ENCODE results near the gene R3HDM2. TPM values are rescaled to one million over a fixed set of nuclear protein-coding genes. Genes with fewer than 3 reads are reported as not detected.

The R3HDM2 gene
- total RNA-seq, 6 experiments from 2014 or later = 33.7 to 39.4 (median 37.9) TPM

DNA sequence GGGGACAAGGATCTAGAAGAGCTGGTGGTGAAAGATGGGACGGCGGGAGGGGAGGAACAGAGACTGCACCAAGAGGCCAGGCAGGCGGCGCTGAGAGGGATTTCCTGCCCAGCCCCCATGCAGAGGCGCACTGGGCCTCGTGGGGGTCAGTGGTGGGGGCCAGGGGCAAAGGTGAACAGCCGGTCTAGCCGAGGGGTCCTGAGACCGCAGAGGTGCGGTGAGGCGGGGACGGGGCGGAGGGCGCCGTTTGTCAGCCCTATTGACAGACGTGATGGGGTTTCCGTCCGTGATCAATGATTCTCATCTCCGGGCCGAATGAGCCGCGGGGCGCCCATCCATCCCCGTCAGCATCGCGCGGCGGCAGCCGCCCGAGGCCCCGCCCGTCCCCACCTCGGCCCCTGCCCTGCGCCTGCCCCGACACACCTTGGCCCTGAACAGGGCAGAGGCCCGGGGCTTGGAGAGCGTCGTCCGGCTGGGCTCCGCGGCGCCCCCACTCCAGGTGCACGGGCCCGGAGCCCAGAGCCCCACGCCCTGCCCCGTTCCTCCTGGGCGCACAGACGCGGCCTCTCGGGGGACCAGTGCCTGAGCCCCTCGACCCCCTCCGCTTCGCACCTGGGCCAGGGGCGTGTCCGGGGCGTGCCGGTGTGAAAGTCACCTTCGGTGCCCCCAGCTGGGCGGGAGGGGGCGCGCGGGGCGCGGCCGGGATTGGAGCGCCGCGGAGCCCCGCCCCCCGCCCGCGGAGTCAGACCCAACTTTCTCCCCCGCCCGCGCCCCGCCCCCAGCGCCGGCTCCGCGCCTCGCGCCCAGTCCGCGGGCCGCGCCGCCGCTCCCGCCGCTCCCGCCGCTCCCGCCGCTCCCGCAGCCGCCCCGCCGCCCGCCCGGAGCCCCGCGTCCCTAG, 214.6 kb downstream of the R3HDM2 start, which contains the start of gene NXPH4:
TSS of gene NXPH4 (plus strand) at position 781 of the 898 bp plus-strand sequence. CDS start 176 bp downstream, outside the sequence.
- H3K4me1 Mint-ChIP-seq (ENCODE audit: low read depth) = peaks cover 44% of the 10 kb centered on the region
- H3K4me3 Mint-ChIP-seq = peak within 1 kb of the TSS; percentile 79
- no peaks in the 10 kb centered on the region for H3K9me3 Mint-ChIP-seq
- DNase-seq = no peak
- TF ChIP-seq, protein P1, sequence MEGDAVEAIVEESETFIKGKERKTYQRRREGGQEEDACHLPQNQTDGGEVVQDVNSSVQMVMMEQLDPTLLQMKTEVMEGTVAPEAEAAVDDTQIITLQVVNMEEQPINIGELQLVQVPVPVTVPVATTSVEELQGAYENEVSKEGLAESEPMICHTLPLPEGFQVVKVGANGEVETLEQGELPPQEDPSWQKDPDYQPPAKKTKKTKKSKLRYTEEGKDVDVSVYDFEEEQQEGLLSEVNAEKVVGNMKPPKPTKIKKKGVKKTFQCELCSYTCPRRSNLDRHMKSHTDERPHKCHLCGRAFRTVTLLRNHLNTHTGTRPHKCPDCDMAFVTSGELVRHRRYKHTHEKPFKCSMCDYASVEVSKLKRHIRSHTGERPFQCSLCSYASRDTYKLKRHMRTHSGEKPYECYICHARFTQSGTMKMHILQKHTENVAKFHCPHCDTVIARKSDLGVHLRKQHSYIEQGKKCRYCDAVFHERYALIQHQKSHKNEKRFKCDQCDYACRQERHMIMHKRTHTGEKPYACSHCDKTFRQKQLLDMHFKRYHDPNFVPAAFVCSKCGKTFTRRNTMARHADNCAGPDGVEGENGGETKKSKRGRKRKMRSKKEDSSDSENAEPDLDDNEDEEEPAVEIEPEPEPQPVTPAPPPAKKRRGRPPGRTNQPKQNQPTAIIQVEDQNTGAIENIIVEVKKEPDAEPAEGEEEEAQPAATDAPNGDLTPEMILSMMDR (IDR thresholded peaks at IDR 0.05) = no peak
- H3K27me3 Mint-ChIP-seq (ENCODE audit: insufficient read depth) = peaks cover 45% of the 10 kb centered on the region
- 0 out of 2 replicates have a peak, but pooled peaks cover 9% of the 10 kb centered on the region for H3K36me3 Mint-ChIP-seq (ENCODE audit: low read depth)
- H3K27ac Mint-ChIP-seq = peak within 1 kb of the TSS; percentile 39

DNA sequence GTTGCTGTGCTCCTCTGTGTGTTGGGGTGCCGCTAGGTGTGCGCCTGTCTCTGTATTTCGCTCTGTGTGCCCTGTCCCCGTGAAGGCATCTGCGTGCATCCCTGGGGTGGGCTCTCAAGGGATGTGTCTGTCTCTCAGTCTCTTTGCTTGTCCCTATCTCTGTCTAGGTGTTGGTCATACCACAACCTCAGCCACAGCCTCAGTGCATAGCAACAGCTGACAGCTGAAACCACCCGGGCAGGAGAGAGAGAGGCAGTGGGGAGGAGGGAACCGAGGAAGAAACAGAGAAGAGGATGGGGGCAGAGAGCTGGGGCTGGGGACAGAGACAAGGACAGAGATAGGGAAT, 215.2 kb downstream of the R3HDM2 start:
- H3K9me3 Mint-ChIP-seq = no peaks in the 10 kb centered on the region
- peaks cover 44% of the 10 kb centered on the region for H3K4me1 Mint-ChIP-seq (ENCODE audit: low read depth)
- 0 out of 2 replicates have a peak, but pooled peaks cover 9% of the 10 kb centered on the region for H3K36me3 Mint-ChIP-seq (ENCODE audit: low read depth)
- peak overlapping the region; percentile 39 for H3K27ac Mint-ChIP-seq
- peaks cover 39% of the 10 kb centered on the region for H3K27me3 Mint-ChIP-seq (ENCODE audit: insufficient read depth)
- TF ChIP-seq, protein P1 (IDR thresholded peaks at IDR 0.05) = no peak
- peak; percentile 17 for DNase-seq
- peak overlapping the region; percentile 68 for H3K4me3 Mint-ChIP-seq

DNA sequence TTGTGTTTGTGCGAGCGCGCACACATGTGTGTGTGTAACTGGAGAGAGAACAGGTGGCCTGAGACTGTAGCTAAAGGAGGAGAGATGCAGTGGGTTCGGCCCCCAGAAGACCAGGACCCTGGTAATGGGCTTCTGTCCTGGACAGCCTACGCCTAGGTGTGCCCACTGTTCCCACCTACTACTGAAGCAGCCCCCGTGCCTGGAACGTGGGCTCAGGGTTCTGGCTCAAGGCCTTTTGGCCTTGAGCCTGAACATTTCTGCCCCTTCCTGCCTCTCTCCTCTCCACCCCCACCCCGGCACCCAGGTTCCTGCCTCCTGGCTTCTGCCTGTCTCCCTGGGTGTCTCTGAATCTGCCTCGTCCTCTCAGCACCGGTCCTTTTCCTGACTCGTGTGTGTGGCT, 215.8 kb downstream of the R3HDM2 start:
- H3K27ac Mint-ChIP-seq = 0 out of 2 replicates have a peak overlapping the region, but pooled peaks have one; percentile 39
- DNase-seq = no peak
- peaks cover 44% of the 10 kb centered on the region for H3K4me1 Mint-ChIP-seq (ENCODE audit: low read depth)
- no peaks in the 10 kb centered on the region for H3K9me3 Mint-ChIP-seq
- peak overlapping the region; percentile 68; the same call in 1 of the 2 replicates for H3K4me3 Mint-ChIP-seq
- TF ChIP-seq, protein P1 (IDR thresholded peaks at IDR 0.05) = no peak
- 0 out of 2 replicates have a peak, but pooled peaks cover 9% of the 10 kb centered on the region for H3K36me3 Mint-ChIP-seq (ENCODE audit: low read depth)
- H3K27me3 Mint-ChIP-seq (ENCODE audit: insufficient read depth) = peaks cover 37% of the 10 kb centered on the region

DNA sequence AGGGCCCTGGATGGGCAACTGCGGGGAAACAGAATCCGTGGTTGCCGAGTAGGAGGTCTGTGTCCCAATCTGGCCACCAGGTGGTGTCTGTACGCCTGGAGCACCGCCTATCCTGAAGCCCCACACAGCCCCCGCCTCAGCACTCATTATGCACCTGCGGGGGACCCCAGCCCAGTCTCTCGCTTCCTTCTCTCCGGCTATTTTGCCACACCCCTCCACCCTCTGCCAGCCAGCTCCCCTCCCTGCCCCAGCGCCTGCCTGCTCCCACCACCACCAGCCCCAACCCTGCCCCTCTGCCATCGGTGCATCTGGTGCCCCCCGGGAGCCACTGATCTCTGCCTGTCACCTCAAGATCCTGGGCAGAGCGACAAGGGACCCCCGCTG, 216.5 kb downstream of the R3HDM2 start:
- Mint-ChIP-seq H3K27me3 (ENCODE audit: insufficient read depth) (peaks cover 41% of the 10 kb centered on the region), H3K36me3 (ENCODE audit: low read depth) (peaks cover 13% of the 10 kb centered on the region; the same call in 1 of the 2 replicates), H3K4me1 (ENCODE audit: low read depth) (peaks cover 44% of the 10 kb centered on the region), H3K9me3 (no peaks in the 10 kb centered on the region), H3K4me3 (no peak overlapping the region; the same call in 1 of the 2 replicates), H3K27ac (peak overlapping the region; percentile 56; the same call in 1 of the 2 replicates)
- DNase-seq = peak; percentile 23
- TF ChIP-seq, protein P1 (IDR thresholded peaks at IDR 0.05) = peak; percentile 83

DNA sequence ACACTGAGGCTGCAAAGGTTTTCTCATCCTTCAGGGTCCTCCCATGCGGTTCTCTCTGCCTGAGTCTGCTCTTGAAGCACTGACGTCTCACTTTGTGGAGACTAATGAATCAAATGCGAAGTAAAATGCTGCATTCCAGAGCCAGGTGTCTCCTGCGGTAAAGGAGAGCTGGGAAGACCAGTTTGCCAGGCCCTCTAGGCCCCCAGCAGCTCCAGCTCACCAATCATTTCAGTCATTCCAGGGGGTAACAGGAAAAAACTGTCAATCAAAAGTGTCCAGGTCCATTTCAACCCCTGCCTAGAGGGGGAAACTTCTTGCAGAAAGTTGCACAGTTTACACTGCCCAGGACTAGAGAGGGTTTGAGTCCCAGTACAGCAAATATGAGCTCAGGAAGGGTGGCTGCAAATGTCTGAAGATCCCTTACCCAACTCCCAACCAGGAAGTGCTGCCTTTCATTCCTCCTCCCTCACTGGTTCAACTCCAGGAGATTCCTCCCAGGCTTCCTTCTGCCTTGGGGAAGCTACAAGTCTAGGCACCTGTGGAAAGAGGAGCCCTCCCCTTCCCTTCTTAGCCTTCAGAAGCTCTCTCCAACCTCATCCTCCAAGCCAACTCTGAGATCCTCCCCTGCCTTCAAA, 217.0 kb downstream of the R3HDM2 start:
- Mint-ChIP-seq H3K27ac (peak overlapping the region; percentile 60), H3K27me3 (ENCODE audit: insufficient read depth) (peaks cover 39% of the 10 kb centered on the region), H3K36me3 (ENCODE audit: low read depth) (peaks cover 18% of the 10 kb centered on the region; the same call in 1 of the 2 replicates), H3K4me3 (no peak overlapping the region), H3K9me3 (no peaks in the 10 kb centered on the region; the same call in 1 of the 2 replicates), H3K4me1 (ENCODE audit: low read depth) (peaks cover 41% of the 10 kb centered on the region)
- DNase-seq = no peak
- TF ChIP-seq, protein P1 (IDR thresholded peaks at IDR 0.05) = no peak
